K562 (cell line): ENCODE data around the gene SIGLEC6. TPM values are rescaled to one million over a fixed set of nuclear protein-coding genes. Genes with fewer than 3 reads are reported as not detected.
A peak's percentile ranks its signal among the peaks of the same experiment; 100 is the strongest.

Experiments used
- ARHGAP35 ChIP-seq: fragments of 450-650 bp; IDR thresholded peaks from 2 replicates; pipeline ENCODE4 v1.6.1; 2018; ENCODE audit not compliant: partially characterized antibody
- CHAMP1 ChIP-seq: fragments of 450-650 bp; IDR thresholded peaks from 2 replicates; pipeline ENCODE4 v1.6.1; 2016; ENCODE audit warnings: mild to moderate bottlenecking
- KAT8 ChIP-seq: fragments of 450-650 bp; IDR thresholded peaks from 2 replicates; pipeline ENCODE4 v1.6.1; 2016; ENCODE audit warnings: low read depth, mild to moderate bottlenecking
- L3MBTL2 ChIP-seq: fragments of 450-650 bp; IDR thresholded peaks from 2 replicates; pipeline ENCODE4 v1.6.1; 2016; ENCODE audit warnings: mild to moderate bottlenecking, moderate library complexity
- SMARCA4 ChIP-seq: fragments of 450-650 bp; IDR thresholded peaks from 2 replicates; pipeline ENCODE4 v1.6.1; 2016
- TAF1 ChIP-seq: IDR thresholded peaks from 2 replicates; pipeline ENCODE4 v1.6.1; 2011; ENCODE audit warnings: mild to moderate bottlenecking, low read length, moderate library complexity; ENCODE audit not compliant: insufficient read depth, control insufficient read depth, severe bottlenecking; ENCODE audit errors: extremely low read depth
- TCFL5 ChIP-seq: fragments of 250-450 bp; sonication (Bioruptor Pico); conservative IDR thresholded peaks from 2 replicates; pipeline ENCODE4 v1.6.1; 2021; ENCODE audit warnings: mild to moderate bottlenecking, moderate library complexity, matching md5 sums
- TEAD4 ChIP-seq, 2 experiments: sonication (generic) in 1 of 2; formaldehyde crosslinking in 1 of 2; IDR thresholded peaks; 2 replicates each; pipeline versions ENCODE4 v1.6.1 to v1.8.0; 2012 to 2022; ENCODE audit warnings: borderline replicate concordance in 1 of 2, inconsistent platforms in 1 of 2, low read length in 1 of 2, mild to moderate bottlenecking in 1 of 2, missing genetic modification reagents in 1 of 2
- ZNF253 ChIP-seq: fragments of 250-450 bp; sonication (Bioruptor Pico); conservative IDR thresholded peaks from 2 replicates; pipeline ENCODE4 v1.6.1; 2021; ENCODE audit warnings: mild to moderate bottlenecking
- ZNF696 ChIP-seq: fragments of 250-450 bp; sonication (Bioruptor Pico); conservative IDR thresholded peaks from 2 replicates; pipeline ENCODE4 v1.4.0; 2020; ENCODE audit warnings: mild to moderate bottlenecking, moderate library complexity
- ZNF699 ChIP-seq: fragments of 250-450 bp; sonication (Bioruptor Pico); IDR thresholded peaks from 2 replicates; pipeline ENCODE4 v1.8.0; 2021; ENCODE audit warnings: mild to moderate bottlenecking, moderate library complexity; ENCODE audit not compliant: insufficient replicate concordance
- polyA plus RNA-seq, 8 experiments: library from polyadenylated mRNA; depleted of rRNA in 4 of 8; stranded (reverse) in 5 of 8; unstranded in 3 of 8; fragments of >200 nt; fragmentation: Nextera tagmentation in 2 of 8; fragmentation: Illumina TruSeq in 1 of 8; extraction: Ambion mirVana in 2 of 8; extraction: Trizol in 1 of 8; gene quantifications; 2 replicates each; pipeline versions ENCODE4 v1.2.1 to v1.2.3, GENCODE V29; 2011 to 2014; ENCODE audit warnings: inconsistent platforms in 1 of 8, missing spikeins in 1 of 8
- total RNA-seq, 7 experiments: library from RNA; depleted of rRNA in 6 of 7; stranded (reverse); fragments of >200 nt in 6 of 7; fragmentation: Illumina TruSeq in 2 of 7; extraction: Trizol in 2 of 7; gene quantifications; 2 replicates each; pipeline versions ENCODE4 v1.2.1 to v1.2.3, GENCODE V29; 2011 to 2021; ENCODE audit warnings: low replicate concordance in 1 of 7
- TF ChIP-seq, protein P1 (sequence below): fragments of 450-650 bp; formaldehyde crosslinking; IDR thresholded peaks from 2 replicates; pipeline ENCODE4 v1.4.0; 2022; ENCODE audit warnings: missing genetic modification characterization
- TF ChIP-seq, protein P2 (sequence below): sonication (generic); formaldehyde crosslinking; IDR thresholded peaks from 2 replicates; pipeline ENCODE4 v1.8.1; 2023; ENCODE audit warnings: mild to moderate bottlenecking, missing genetic modification reagents, moderate library complexity
- TF ChIP-seq, protein P3 (sequence below): fragments of 250-450 bp; sonication (Bioruptor Pico); IDR thresholded peaks from 2 replicates; pipeline ENCODE4 v1.5.0; 2020; ENCODE audit warnings: mild to moderate bottlenecking
- TF ChIP-seq, protein P4 (sequence below), 2 experiments: fragments of 450-650 bp; IDR thresholded peaks; 2 replicates each; pipeline ENCODE4 v1.6.1; 2018; ENCODE audit warnings: mild to moderate bottlenecking in 2 of 2, low read depth in 1 of 2; ENCODE audit not compliant: partially characterized antibody in 2 of 2
- TF ChIP-seq, protein P5 (sequence below): fragments of 250-450 bp; sonication (Bioruptor Pico); IDR thresholded peaks from 2 replicates; pipeline ENCODE4 v1.6.1; 2021; ENCODE audit warnings: mild to moderate bottlenecking

Gene SIGLEC6
- total and polyA plus RNA-seq, 9 of the 15 experiments (the other 6 are each of a cell fraction or from before 2014, with no cell fraction given), result 0.03 to 17.5 (median 0.71) TPM

DNA sequence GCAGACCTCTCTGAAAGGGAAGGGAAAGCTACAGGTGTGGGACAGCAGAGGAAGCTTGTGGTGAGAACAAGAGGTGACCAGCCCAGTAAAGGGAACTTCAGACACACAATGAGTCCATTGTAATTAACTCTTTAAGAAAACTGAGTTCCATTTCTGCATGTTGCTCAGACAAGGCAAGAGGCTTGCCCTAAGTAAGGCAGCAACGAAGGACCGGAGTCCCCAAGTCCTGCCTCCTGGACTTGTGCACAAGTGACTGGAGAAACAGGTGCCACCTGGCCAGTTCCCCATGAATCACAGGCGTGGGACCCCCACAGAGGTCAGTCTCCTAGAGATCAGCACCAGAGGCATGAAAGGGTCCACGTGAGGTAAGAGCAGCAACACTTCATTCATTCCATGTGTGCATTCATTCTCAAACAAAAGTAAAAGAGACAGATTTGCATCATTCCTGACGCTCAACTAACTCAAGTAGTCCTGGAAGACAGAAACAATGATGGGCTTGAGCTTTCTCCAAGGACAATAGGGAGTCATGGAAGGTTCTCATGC lies 14.7 kb upstream of the SIGLEC6 start (continued):
- TF ChIP-seq, protein P1, sequence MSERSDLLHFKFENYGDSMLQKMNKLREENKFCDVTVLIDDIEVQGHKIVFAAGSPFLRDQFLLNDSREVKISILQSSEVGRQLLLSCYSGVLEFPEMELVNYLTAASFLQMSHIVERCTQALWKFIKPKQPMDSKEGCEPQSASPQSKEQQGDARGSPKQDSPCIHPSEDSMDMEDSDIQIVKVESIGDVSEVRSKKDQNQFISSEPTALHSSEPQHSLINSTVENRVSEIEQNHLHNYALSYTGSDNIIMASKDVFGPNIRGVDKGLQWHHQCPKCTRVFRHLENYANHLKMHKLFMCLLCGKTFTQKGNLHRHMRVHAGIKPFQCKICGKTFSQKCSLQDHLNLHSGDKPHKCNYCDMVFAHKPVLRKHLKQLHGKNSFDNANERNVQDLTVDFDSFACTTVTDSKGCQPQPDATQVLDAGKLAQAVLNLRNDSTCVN, result no peak
- TF ChIP-seq ZNF253 (CRISPR knock-in tag), result 0 out of 2 replicates have a peak, but pooled peaks have one; percentile 7
- no peak for TF ChIP-seq ZNF699 (CRISPR knock-in tag)
- TF ChIP-seq KAT8, result no peak
- TF ChIP-seq ARHGAP35, result no peak
- TF ChIP-seq L3MBTL2, result no peak
- TF ChIP-seq ZNF696 (CRISPR knock-in tag), result no peak
- TF ChIP-seq TAF1, result no peak
- TF ChIP-seq, protein P2, sequence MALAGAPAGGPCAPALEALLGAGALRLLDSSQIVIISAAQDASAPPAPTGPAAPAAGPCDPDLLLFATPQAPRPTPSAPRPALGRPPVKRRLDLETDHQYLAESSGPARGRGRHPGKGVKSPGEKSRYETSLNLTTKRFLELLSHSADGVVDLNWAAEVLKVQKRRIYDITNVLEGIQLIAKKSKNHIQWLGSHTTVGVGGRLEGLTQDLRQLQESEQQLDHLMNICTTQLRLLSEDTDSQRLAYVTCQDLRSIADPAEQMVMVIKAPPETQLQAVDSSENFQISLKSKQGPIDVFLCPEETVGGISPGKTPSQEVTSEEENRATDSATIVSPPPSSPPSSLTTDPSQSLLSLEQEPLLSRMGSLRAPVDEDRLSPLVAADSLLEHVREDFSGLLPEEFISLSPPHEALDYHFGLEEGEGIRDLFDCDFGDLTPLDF, result no peak
- TF ChIP-seq TEAD4 (IDR thresholded peaks at IDR 0.05; ENCODE audit: low read length), result no peak
- no peak for TF ChIP-seq TEAD4 (CRISPR knock-in tag; IDR thresholded peaks at IDR 0.05; ENCODE audit: borderline replicate concordance)
- TF ChIP-seq SMARCA4, result no peak
- no peak for TF ChIP-seq CHAMP1
- TF ChIP-seq, protein P3, sequence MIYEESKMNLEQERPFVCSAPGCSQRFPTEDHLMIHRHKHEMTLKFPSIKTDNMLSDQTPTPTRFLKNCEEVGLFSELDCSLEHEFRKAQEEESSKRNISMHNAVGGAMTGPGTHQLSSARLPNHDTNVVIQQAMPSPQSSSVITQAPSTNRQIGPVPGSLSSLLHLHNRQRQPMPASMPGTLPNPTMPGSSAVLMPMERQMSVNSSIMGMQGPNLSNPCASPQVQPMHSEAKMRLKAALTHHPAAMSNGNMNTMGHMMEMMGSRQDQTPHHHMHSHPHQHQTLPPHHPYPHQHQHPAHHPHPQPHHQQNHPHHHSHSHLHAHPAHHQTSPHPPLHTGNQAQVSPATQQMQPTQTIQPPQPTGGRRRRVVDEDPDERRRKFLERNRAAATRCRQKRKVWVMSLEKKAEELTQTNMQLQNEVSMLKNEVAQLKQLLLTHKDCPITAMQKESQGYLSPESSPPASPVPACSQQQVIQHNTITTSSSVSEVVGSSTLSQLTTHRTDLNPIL, result 0 out of 2 replicates have a peak, but pooled peaks have one; percentile 49
- TF ChIP-seq, protein P4, sequence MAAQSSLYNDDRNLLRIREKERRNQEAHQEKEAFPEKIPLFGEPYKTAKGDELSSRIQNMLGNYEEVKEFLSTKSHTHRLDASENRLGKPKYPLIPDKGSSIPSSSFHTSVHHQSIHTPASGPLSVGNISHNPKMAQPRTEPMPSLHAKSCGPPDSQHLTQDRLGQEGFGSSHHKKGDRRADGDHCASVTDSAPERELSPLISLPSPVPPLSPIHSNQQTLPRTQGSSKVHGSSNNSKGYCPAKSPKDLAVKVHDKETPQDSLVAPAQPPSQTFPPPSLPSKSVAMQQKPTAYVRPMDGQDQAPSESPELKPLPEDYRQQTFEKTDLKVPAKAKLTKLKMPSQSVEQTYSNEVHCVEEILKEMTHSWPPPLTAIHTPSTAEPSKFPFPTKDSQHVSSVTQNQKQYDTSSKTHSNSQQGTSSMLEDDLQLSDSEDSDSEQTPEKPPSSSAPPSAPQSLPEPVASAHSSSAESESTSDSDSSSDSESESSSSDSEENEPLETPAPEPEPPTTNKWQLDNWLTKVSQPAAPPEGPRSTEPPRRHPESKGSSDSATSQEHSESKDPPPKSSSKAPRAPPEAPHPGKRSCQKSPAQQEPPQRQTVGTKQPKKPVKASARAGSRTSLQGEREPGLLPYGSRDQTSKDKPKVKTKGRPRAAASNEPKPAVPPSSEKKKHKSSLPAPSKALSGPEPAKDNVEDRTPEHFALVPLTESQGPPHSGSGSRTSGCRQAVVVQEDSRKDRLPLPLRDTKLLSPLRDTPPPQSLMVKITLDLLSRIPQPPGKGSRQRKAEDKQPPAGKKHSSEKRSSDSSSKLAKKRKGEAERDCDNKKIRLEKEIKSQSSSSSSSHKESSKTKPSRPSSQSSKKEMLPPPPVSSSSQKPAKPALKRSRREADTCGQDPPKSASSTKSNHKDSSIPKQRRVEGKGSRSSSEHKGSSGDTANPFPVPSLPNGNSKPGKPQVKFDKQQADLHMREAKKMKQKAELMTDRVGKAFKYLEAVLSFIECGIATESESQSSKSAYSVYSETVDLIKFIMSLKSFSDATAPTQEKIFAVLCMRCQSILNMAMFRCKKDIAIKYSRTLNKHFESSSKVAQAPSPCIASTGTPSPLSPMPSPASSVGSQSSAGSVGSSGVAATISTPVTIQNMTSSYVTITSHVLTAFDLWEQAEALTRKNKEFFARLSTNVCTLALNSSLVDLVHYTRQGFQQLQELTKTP (IDR thresholded peaks at IDR 0.05; ENCODE audit: low read depth in 1 of 2, partially characterized antibody in 2 of 2), result no peak
- TF ChIP-seq, protein P5, sequence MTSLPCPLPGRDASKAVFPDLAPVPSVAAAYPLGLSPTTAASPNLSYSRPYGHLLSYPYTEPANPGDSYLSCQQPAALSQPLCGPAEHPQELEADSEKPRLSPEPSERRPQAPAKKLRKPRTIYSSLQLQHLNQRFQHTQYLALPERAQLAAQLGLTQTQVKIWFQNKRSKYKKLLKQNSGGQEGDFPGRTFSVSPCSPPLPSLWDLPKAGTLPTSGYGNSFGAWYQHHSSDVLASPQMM, result no peak
- 0 out of 2 replicates have a peak, but pooled peaks have one; percentile 2 for TF ChIP-seq TCFL5
